CD4-positive, alpha-beta T cell treated with Interleukin-21 for 1 hour (primary cell): ENCODE measurements around the gene EXD3.
"Not testable (repeated sequence)": the region's sequence is repeated elsewhere in the genome, so short reads cannot be mapped to it uniquely, and the experiment has no call there.

Experiments
- DNase-seq: peaks from one replicate; pipeline ENCODE4 v3.0.0-alpha.2; 2020

EXD3 gene

DNA sequence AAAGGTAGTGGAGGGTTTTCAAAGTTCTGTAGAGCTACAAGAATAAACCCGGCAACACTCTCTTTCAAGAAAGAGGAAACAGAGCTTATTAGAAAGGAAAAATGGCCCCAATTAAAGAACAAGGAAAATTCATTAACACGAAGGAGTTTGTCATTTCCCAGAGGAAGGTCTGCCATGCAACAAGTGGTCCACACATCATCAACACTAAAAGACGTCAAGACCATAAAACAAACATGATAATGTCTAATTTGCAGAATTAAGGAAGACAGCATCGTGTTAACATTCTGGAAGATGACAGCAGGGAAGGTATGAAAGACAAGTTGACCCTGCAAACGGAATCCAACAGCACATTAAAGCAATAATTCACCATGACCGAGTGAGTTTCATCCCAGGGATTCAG lies 92.3 kb downstream of the EXD3 start:
- no peak for DNase-seq

DNA sequence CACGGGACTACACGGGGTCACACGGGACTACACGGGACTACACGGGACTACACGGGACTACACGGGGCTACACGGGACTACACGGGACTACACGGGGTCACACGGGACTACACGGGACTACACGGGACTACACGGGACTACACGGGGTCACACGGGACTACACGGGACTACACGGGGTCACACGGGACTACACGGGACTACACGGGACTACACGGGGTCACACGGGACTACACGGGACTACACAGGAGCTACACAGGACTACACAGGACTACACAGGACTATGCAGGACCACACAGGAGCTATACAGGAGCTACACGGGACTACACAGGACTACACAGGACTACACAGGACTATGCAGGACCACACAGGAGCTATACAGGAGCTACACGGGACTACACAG lies 93.4 kb downstream of the EXD3 start:
- DNase-seq = not testable (repeated sequence)

DNA sequence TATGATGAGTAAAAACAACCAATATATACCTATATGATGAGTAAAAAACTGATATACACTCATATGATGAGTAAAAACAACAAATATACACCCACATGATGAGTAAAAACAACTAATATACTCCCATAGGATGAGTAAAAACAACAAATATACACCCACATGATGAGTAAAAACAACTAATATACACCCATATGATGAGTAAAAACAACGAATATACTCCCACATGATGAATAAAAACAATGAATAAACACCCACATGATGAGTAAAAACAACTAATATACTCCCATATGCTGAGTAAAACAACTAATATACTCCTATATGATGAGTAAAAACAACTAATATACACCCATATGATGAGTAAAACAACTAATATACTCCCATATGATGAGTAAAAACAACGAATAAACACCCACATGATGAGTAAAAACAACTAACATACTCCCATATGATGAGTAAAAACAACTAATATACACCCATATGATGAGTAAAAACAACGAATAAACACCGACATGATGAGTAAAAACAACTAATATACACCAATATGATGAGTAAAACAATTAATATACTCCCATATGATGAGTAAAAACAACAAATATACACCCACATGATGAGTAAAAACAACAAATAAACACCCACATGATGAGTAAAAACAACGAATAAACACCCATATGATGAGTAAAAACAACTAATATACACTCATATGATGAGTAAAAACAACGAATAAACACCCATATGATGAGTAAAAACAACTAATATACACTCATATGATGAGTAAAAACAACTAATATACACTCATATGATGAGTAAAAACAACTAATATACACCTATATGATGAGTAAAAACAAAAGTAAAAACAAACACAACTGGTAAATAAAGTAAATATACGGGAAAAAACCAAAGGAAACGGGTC lies 95.1 kb downstream of the EXD3 start:
- DNase-seq = peak; percentile 17

DNA sequence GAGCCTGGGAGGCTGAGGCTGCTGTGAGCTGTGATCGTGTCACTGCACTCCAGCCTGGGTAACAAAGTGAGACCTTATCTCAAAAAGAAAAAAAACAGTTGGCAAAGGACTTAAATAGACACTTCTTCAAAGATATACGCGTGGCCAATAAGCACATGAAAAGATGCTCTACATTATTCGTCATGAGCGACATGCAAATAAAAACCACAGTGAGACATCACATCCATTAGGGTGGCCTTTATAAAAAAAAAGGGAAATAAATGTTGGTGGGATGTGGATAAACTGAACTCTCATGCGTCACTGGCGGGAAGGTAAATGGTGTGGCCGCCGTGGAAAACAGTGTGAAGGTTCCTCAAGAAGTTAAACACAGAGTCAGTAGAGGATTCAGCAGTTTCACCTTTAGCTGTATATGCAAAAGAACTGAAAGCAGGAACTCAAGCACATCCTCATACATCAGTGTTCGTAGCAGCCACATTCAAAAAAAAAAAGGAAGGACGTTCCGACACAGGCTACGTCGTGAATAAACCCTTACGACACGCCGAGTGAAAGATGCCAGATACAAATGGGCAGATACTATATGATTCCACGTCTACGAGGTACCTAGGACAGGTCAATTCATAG lies 96.4 kb downstream of the EXD3 start:
- peak; percentile 36 for DNase-seq

- DNase-seq = no peak
Observed at GRCh38 chr9:137325799-137326198, 97.2 kb downstream of the EXD3 start.

DNA sequence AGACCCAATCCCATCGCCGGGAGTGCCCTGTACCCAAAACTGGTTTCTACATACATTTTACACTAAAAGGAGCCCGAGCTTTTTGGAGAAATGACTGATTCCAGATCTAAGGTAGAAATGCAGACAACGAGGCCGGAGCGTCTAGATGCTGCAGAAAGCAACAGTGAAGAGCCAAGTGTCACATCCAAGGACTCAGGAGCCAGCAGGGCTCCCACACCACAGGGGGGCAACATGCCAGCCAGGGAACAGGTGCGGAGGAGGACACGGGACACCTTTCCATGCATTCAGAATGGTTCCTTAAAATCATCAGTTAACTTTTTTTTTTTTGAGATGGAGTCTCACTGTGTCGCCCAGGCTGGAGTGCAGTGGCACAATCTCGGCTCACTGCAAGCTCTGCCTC lies 97.8 kb downstream of the EXD3 start:
- no peak for DNase-seq

- DNase-seq = no peak
Observed at GRCh38 chr9:137323531-137324331, 99.2 kb downstream of the EXD3 start.

- no peak for DNase-seq
Observed at GRCh38 chr9:137321726-137322361, 101.1 kb downstream of the EXD3 start.

- peak; percentile 28 for DNase-seq
Observed at GRCh38 chr9:137320555-137321384, 102.2 kb downstream of the EXD3 start.

DNA sequence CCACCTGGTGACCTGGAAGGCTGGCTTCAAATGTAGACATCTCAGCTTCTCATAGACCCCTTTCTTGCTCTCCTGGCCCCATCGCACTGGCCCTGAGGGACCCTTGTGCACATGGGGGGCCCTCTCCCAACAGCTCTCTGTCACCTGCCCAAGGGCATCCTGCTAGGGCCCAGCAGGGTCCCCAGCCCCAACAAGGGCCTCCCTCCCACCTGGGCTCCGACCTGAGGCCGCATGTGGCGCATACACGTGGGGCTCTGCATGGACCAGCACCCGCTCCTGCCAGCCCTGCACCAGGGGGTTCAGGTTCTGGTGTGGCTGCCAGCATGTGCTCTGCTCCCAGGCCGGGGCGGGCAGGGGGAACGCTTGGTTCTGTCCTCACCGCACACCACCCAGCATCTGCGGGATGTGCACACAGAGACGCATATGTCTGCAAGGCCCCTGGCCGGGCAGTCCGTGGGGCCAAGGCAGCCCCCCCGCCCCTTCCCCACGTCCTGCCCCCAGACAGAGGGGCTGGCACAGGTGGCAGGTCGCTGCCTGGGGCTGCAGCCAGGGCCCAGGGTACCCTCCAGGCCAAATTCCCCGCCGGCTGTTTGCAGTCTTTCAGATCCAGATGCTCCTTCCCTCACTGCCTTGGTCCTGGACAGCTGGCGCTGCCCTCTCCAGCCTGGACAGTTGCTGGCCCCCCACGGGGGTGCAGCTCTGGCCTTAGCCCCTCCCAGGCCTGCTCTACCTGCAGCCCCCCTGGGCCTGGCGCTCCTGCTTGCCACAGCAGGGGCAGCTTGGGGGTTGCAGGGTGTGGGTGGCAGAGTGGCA lies 103.0 kb downstream of the EXD3 start:
- DNase-seq = no peak

GRCh38 chr9:137319011-137319738 lies 103.8 kb downstream of the EXD3 start:
- DNase-seq = no peak

GRCh38 chr9:137318602-137319001 lies 104.4 kb downstream of the EXD3 start:
- DNase-seq = no peak

- DNase-seq = no peak
Observed at GRCh38 chr9:137317718-137318511, 105.0 kb downstream of the EXD3 start.

GRCh38 chr9:137317021-137317717 lies 105.8 kb downstream of the EXD3 start:
- DNase-seq = no peak

- no peak for DNase-seq
Observed at GRCh38 chr9:137316012-137316981, 106.7 kb downstream of the EXD3 start.

- no peak for DNase-seq
Observed at GRCh38 chr9:137315581-137316011, 107.4 kb downstream of the EXD3 start.
